ENCODE results near the gene UBE3B.

The UBE3B gene

DNA sequence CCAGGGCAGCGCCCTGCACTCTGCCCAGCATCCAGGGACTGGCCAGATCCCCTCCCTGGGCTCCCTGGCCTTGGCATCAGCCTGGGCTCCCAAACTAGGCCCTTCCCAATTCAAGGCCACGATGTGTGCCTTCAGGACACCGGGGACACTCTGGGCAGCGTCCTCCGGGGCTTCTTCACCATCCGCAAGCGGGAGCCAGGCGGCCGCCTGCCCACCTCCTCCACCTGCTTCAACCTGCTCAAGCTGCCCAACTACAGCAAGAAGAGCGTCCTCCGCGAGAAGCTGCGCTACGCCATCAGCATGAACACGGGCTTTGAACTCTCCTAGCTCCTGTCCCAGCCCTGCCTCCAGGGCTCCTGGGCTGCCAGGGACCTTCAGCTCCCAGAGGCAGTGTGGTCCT lies 57.0 kb downstream of the UBE3B start:
- TF ChIP-seq, protein P1, sequence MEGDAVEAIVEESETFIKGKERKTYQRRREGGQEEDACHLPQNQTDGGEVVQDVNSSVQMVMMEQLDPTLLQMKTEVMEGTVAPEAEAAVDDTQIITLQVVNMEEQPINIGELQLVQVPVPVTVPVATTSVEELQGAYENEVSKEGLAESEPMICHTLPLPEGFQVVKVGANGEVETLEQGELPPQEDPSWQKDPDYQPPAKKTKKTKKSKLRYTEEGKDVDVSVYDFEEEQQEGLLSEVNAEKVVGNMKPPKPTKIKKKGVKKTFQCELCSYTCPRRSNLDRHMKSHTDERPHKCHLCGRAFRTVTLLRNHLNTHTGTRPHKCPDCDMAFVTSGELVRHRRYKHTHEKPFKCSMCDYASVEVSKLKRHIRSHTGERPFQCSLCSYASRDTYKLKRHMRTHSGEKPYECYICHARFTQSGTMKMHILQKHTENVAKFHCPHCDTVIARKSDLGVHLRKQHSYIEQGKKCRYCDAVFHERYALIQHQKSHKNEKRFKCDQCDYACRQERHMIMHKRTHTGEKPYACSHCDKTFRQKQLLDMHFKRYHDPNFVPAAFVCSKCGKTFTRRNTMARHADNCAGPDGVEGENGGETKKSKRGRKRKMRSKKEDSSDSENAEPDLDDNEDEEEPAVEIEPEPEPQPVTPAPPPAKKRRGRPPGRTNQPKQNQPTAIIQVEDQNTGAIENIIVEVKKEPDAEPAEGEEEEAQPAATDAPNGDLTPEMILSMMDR (IDR thresholded peaks at IDR 0.05), result no peak
- Histone ChIP-seq H3K79me2 (no peaks in the 10 kb centered on the region), H2AFZ (no peak overlapping the region), H3K36me3 (ENCODE audit: control insufficient read depth, insufficient read depth, low read length) (no peaks in the 10 kb centered on the region), H3K9me3 (ENCODE audit: control insufficient read depth, low read length) (no peaks in the 10 kb centered on the region), H3K27ac (no peak overlapping the region), H3K9ac (no peak overlapping the region), H3K27me3 (ENCODE audit: control insufficient read depth, insufficient read depth, low read length) (no peaks in the 10 kb centered on the region), H3K4me1 (no peaks in the 10 kb centered on the region), H3K4me2 (ENCODE audit: low read length) (no peak overlapping the region), H3K4me3 (ENCODE audit: low read depth, low read length) (no peak overlapping the region)

DNA sequence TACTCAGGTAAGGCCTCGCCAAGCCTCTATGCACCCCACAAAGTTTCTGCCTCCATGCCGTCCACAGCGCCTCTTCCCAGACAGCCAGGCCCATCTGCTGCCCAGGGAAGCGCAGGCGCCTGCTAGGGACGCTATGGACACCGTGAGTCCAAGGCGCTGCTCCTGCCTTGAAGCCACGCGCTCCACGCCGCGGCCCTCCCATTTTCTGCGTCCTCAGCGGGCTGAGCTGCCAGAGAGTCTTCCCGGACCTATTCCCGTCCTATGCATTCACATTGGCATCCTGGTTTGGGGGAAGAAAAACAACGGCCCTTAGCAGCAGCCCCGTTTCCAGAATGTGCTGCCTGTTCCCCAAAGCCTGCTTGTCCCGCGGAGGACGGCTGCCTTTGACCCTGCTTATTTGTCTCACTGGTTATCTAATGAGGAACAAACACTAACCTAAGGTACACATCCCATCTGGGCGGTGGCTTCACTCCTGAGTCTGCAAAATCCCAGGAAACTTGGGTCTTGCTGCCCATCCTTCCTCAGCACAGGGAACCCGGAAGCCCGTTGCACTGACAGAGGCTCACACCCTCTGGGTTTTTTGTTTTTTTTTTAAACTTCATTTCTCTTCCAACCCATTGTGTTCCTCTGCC lies 57.9 kb downstream of the UBE3B start:
- no peaks in the 10 kb centered on the region for H3K27me3 ChIP-seq (ENCODE audit: control insufficient read depth, insufficient read depth, low read length)

DNA sequence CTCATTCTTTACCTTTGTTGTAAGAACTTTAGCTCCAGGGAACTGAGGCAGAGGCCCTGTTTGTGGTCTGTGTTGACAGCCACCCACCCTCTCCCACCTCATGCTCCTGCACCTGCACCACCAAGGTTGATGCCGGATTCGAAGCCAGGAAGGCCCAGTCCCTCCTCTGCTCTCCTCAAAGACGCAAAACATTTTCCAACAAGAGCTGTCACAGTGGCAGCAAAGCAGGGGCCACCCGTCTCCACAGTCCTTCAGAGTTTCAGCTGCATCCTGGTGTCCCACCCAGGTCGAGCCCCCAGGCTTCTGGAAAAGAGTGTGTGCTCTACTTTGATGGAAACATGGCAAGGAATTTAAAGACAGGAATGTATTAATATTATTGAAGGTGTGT lies 58.4 kb downstream of the UBE3B start:
- Histone ChIP-seq H3K9ac (no peak overlapping the region), H3K27ac (no peak overlapping the region), H3K36me3 (ENCODE audit: control insufficient read depth, insufficient read depth, low read length) (no peaks in the 10 kb centered on the region), H3K4me2 (ENCODE audit: low read length) (no peak overlapping the region), H3K27me3 (ENCODE audit: control insufficient read depth, insufficient read depth, low read length) (no peaks in the 10 kb centered on the region), H2AFZ (no peak overlapping the region), H3K79me2 (no peaks in the 10 kb centered on the region), H3K4me1 (no peaks in the 10 kb centered on the region), H3K9me3 (ENCODE audit: control insufficient read depth, low read length) (no peaks in the 10 kb centered on the region), H3K4me3 (ENCODE audit: low read depth, low read length) (no peak overlapping the region)
- TF ChIP-seq, protein P1 (IDR thresholded peaks at IDR 0.05), result no peak

More for the DNA sequence above, 57.9 kb downstream of the UBE3B start:
- H3K36me3 ChIP-seq (ENCODE audit: control insufficient read depth, insufficient read depth, low read length), result no peaks in the 10 kb centered on the region
- no peak overlapping the region for H3K4me2 ChIP-seq (ENCODE audit: low read length)
- no peak overlapping the region for H3K4me3 ChIP-seq (ENCODE audit: low read depth, low read length)
- no peak overlapping the region for H2AFZ ChIP-seq
- TF ChIP-seq, protein P1 (IDR thresholded peaks at IDR 0.05), result no peak
- no peaks in the 10 kb centered on the region for H3K9me3 ChIP-seq (ENCODE audit: control insufficient read depth, low read length)
- H3K79me2 ChIP-seq, result no peaks in the 10 kb centered on the region
- no peak overlapping the region for H3K9ac ChIP-seq
- H3K27ac ChIP-seq, result no peak overlapping the region
- H3K4me1 ChIP-seq, result no peaks in the 10 kb centered on the region

DNA sequence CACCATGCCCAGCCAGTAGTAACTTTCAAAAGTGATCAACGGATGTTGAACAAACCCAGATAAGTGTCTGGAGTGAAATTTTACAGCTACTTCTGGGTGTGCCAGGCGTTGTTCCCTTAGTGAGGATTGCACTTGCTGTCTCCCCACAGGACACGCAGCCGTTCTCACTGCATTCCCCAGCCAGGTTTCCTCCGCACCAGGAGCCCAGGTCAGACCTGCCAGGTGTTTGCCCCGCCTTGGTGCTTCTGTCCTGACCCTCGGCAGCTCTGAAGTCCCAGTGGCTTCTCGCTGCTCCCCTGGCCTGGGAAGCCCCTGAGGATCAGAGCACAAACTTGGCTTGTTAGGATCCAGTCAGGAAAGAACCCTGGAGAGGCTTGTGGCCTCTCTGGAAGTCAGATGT lies 59.7 kb downstream of the UBE3B start:
- no peak overlapping the region for H3K27ac ChIP-seq
- TF ChIP-seq, protein P1 (IDR thresholded peaks at IDR 0.05), result no peak
- H2AFZ ChIP-seq, result no peak overlapping the region
- no peak overlapping the region for H3K4me2 ChIP-seq (ENCODE audit: low read length)
- H3K9ac ChIP-seq, result no peak overlapping the region
- H3K27me3 ChIP-seq (ENCODE audit: control insufficient read depth, insufficient read depth, low read length), result no peaks in the 10 kb centered on the region
- no peaks in the 10 kb centered on the region for H3K4me1 ChIP-seq
- H3K79me2 ChIP-seq, result no peaks in the 10 kb centered on the region
- H3K4me3 ChIP-seq (ENCODE audit: low read depth, low read length), result no peak overlapping the region
- H3K9me3 ChIP-seq (ENCODE audit: control insufficient read depth, low read length), result no peaks in the 10 kb centered on the region
- no peaks in the 10 kb centered on the region for H3K36me3 ChIP-seq (ENCODE audit: control insufficient read depth, insufficient read depth, low read length)

DNA sequence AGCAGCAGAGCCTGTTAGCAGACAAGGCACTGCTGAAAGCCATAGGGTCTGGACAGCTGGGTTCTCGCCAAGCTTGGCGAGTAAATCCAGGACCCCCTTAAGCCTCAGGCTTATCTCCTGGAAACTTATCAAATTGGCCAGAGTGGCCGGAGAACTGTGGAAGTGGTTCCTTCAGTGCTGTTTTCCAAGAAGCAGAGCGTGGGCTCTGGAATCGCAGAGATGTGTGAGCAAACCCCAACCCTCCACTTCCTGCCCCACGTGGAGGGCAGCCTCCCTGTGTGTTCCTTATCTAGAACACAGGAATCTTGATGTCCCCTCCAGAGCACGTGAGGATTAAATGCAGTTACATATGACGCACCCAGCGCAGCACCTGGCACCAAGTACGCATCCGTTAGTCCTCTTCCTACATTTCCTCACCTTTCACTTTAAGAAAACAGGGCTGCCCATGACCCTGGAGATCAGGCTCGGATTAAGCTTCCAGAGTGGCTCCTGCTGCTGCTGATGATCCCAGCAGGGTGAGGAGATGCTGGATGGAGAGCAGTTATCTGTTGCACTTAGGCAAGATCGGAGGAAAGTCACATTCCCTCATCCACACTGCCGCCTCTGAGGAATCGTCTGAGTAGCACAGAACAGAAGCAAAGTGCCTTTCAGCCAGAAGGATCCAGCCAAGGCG lies 60.9 kb downstream of the UBE3B start:
- TF ChIP-seq, protein P1 (IDR thresholded peaks at IDR 0.05), result no peak
- Histone ChIP-seq H2AFZ (no peak overlapping the region), H3K4me2 (ENCODE audit: low read length) (no peak overlapping the region), H3K36me3 (ENCODE audit: control insufficient read depth, insufficient read depth, low read length) (no peaks in the 10 kb centered on the region), H3K4me3 (ENCODE audit: low read depth, low read length) (no peak overlapping the region), H3K4me1 (no peaks in the 10 kb centered on the region), H3K9me3 (ENCODE audit: control insufficient read depth, low read length) (no peaks in the 10 kb centered on the region), H3K9ac (no peak overlapping the region), H3K79me2 (no peaks in the 10 kb centered on the region), H3K27me3 (ENCODE audit: control insufficient read depth, insufficient read depth, low read length) (no peaks in the 10 kb centered on the region), H3K27ac (no peak overlapping the region)
